Right ventricle myocardium inferior (tissue), 1 donor: ENCODE data around the gene CYP3A7. TPM values are rescaled to one million over a fixed set of nuclear protein-coding genes. Genes with fewer than 3 reads are reported as not detected.
"Not testable (repeated sequence)": the region's sequence is repeated elsewhere in the genome, so short reads cannot be mapped to it uniquely, and the experiment has no call there.

Source experiments
- ATAC-seq: fragments of 200-7000 bp; cut with Tn5 transposase; one replicate; pipeline ENCODE4 v1.9.1; 2020; ENCODE audit warnings: mild to moderate bottlenecking, moderate library complexity
- DNase-seq: peaks from one replicate; pipeline ENCODE4 v3.0.0; 2021; ENCODE audit errors: missing footprints
- intact Hi-C: fragments of 100-400 bp; cut with DNase I; formaldehyde crosslinking; loops from one replicate; pipeline ENCODE4 v1.11.0; 2022
- total RNA-seq: library from RNA; stranded (reverse); fragmentation: NEBNext Ultra II Directional; extraction: Animal tissue kit (Norgen Biotek cat#: 25700); gene quantifications from one replicate; pipeline ENCODE4 v1.2.1, GENCODE V29; 2021
- donor health status: DM: no; HTN: yes; CAD: no; lungs with severe emphysema.

The CYP3A7 gene
- total RNA-seq, 1 donor from 2014 or later = not detected

DNA sequence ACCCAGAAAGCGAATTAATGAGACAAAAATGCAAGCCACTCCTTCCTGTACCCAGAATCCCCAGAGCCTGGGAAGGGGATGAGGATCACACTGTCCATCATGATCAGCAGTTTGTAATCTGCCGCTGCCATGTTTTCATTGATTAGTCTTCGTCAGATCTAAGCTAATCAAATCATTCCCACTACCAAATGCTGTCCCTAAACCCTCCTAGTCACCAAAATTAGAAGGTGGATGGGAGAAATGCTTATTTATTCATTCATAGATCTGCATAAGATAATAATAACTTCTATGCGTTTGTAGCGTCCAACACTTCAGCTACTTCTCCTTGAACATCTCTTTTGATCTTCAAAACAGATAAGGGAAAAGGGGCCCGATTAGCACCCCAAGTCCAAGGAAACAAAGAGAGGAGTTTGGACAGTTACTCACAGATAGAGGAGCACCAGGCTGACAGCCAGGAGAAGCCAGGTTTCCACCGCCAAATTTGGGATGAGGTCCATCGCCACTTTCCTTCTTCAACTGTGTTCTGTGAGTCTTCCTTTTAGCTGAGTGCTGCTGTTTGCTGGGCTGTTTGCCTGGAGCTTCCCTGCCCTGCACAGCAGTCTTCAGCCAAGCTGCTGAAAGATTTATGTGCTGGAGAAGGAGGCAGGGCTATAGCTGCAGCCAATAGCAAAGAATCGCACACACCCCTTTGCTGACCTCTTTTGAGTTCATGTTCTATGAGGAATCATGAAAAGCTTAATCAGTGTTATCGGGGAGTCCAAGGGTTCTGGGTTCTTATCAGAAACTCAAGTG is 55.4 kb downstream of the CYP3A7 start, which contains the start of gene CYP3A5:
TSS of gene CYP3A5 (minus strand) at position 597 of the 792 bp plus-strand sequence. CDS start at position 497, 100 bp downstream.
- DNase-seq = no peak
- intact Hi-C loops = no loop called here
- no peak for ATAC-seq

DNA sequence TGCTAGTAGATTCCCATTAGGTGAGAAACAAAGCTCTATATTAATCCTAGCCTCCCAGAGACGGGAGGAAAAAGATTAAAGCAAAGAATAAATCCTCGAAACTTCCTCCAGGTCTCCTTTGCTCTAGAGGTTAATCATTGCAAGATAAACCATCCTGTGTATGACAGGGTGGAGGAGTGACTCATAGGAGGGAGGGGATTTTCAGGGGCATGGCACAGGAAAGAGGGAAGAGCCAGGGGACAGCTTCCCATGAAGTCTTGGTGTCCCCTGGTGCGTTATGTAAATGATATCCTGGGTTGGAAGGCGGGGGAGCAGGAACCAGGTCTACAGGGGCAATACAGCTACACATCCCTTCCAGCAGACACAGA is 56.0 kb downstream of the CYP3A7 start:
- intact Hi-C loops = no loop called here
- DNase-seq = no peak
- ATAC-seq = no peak

DNA sequence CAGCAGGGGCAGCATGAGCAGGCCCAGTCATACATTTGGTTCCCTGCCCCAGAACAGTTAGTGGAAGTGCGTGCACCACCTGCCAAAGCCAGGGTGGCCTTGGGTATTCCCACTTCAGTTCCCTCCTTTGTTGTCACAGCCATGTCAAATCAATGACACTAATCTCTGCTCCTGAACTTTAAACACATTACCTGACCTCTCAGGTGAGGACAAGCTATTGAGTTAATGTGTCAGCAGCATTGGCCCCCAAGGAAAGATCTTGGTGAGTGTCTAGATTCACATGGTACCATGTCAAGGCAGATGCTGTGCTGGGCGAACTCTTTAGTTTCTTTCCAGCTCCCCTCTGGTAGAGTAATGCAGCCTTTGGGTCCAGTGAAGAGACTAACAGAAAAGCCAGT is 57.3 kb downstream of the CYP3A7 start:
- ATAC-seq = no peak
- intact Hi-C loops = no loop called here
- DNase-seq = no peak

DNA sequence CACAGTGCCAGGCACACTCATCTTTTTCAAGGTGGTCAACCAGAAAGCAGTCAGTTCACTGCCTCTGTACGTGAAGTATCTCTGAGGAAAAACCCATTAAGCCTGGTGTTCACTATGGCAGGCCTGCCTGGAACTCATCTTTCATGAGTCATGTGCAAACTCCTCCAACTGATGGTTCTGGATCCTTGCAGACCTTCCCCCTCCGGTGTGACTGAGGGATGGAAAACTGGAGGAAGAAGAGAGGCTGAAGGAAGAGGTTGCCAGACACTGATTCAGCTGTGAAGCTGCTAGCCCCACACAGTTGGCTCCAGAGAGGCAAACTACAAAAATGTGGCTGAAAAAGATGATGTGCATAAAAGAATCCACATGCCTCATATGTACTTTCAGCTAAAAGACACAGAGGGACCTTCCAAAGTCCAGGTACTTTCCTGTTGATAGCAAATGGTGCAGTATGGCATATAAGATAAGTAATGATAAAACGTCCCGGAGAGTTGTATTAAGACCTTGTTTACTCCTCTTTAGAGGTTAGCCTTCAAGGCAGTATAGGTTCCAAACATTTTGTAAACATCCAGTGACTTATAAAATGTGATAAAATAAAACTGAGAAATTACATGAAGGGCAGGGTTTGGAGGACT is 57.9 kb downstream of the CYP3A7 start:
- no peak for DNase-seq
- intact Hi-C loops = no loop called here
- no peak for ATAC-seq

DNA sequence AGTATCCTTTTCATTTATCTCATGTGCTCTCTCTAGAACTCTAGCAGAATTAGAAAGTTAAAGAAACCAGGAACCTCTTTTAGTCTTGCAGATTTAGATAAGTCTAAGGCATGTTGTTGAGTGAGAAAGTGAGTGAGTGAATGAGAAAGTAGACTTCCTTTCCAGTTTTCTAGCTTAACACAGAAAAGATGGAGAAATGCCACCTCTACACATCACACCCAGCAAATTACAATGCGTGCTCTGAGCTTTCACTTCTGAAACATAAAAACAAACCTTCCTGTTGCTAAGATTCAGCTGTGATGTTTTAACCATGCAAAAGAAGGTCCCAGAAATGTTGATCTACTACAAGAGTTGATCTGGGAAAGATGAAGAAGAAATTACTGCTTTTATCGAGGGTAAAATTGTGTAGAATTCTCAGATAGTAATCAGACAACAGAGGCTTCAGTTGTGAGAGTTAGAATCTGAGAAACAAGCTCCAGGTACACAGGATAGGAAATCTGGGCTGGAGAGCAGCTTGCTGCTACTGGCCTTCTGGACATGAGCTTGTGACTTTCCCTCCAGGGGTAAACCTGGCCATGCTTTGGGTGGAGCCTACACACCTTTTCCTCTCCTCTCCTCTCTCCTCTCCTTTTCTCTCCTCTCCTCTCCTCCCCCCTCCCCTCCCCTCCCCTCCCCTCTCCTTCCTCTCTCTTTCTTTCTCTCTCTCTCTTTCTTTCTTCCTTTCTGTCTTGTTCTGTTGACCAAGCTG is 59.8 kb downstream of the CYP3A7 start:
- ATAC-seq = no peak
- intact Hi-C loops = no loop called here
- DNase-seq = no peak

DNA sequence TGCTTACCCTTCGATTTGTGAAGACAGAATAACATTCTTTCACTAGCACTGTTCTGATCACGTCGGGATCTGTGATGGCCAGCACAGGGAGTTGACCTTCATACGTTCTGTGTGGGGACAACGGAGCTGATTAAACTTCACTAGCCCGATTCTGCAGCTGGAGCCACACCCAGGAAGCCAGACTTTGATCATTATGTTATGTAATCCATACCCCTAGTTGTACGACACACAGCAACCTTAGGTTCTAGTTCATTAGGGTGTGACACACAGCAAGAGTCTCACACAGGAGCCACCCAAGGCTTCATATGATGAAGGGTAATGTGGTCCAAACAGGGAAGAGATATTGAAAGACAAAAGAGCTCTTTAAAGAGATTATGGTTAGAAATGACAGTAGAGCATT is 62.4 kb downstream of the CYP3A7 start:
- DNase-seq = no peak
- intact Hi-C loops = no loop called here
- no peak for ATAC-seq

DNA sequence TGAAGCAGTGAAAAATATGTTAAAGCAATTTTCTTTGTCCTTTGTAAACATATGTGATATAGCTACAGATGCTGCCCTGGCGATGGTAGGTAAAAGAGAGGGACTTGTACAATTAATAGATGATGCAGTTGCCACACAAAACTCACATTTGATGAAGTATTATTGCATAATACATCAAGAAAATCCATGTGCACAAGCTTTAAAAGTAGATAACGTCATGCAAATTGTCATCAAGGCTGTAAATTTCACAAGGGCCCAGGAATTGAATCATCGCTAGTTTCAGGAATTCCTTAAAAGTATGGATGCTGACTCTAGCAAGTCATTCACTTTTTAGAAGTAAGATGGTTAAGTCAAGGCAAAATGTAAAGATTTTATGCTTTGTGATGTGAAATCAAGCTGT is 65.2 kb downstream of the CYP3A7 start:
- no peak for DNase-seq

DNA sequence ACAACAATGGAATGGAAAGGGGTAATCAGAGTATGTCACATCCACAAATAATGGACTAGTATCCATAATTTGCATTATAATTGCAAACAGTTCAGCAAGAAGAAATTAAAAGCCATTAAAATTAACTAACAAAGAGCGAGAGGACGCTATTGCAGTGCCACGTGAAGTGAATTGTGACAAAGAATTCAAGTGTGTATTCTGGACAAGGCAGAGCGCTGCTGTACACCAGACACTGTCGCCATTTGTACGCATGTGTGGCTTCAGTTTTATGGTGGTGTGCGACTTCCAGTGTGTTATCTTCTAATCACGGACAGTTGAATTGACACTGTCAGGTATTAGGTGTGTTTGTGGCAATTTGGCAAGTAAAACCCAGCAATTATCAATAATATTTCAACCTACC is 66.5 kb downstream of the CYP3A7 start:
- intact Hi-C loops = no loop called here
- DNase-seq = no peak
- no peak for ATAC-seq

More for the DNA sequence above, 65.2 kb downstream of the CYP3A7 start:
- ATAC-seq = no peak
- intact Hi-C loops = no loop called here

DNA sequence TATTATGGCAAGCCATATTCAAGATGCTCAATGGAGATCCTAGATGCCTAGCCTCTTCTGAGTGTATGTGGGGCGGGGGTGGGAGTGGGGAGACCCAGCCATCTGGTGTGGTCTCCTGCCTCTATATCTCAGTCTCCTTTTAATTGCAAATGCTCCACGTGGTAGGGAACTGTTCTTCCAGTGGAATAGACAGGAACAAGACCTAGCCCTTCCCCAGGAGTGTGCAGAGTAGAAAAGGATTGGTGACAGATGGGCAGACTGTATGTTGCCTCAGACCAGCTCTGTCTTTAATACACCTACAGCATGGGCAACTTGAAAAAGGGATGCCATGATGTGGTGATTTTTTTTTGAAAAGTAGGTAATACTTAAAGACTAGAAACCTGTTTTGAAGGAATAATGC is 67.8 kb downstream of the CYP3A7 start:
- intact Hi-C loops = no loop called here
- DNase-seq (no peak), ATAC-seq (no peak)

DNA sequence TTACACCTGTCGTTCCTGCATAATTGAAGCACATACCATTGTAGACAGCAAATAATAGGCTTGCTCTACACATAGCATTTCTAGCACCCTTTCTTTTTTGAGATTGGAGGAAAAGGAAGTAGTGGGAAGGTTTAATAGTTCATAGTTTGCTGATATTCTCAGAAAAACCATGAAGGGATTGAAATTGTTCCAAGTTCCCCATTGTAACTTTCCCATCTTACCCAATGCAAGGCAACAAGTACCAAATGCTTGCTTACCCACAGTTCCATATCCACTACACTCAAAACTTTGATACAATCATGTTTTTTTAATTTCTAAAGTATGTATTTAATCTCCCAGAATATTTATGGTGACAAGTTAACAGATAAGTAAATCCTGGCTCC is 69.0 kb downstream of the CYP3A7 start:
- intact Hi-C loops = no loop called here
- no peak for ATAC-seq

DNA sequence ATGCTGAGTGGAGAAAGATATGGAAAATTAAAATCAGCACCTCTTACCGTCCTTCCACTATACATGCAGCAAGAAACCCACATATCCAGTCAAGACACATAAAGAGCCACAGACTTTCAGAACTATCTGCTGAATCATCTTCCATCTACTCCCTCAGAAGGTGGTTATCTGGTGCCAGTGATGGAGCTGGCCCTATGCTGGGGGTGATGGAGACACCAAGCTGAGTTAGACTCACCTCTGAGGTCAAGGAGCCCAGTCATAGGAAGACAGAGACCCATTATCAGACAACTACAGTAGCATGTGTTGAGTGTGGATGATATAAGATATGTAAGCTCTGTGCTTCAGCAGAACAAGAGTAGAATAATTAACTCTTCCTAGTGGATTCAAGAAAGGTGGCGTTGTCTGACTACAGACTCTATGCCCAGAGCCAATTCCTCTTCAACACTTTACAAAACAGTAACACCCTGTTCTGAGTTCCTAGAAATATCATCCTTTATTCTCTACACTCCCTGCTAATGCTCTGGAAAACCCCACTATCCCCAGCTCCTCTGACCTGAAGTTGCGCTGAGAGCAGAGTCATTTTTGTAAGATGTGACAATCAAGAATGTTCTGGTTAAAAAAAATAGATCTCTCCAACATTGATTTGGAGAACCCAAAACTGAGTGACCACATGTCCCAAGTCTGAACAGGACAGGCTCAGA is 69.5 kb downstream of the CYP3A7 start:
- no peak for ATAC-seq
- intact Hi-C loops = no loop called here
- no peak for DNase-seq

More for the DNA sequence above, 69.0 kb downstream of the CYP3A7 start:
- DNase-seq = no peak

DNA sequence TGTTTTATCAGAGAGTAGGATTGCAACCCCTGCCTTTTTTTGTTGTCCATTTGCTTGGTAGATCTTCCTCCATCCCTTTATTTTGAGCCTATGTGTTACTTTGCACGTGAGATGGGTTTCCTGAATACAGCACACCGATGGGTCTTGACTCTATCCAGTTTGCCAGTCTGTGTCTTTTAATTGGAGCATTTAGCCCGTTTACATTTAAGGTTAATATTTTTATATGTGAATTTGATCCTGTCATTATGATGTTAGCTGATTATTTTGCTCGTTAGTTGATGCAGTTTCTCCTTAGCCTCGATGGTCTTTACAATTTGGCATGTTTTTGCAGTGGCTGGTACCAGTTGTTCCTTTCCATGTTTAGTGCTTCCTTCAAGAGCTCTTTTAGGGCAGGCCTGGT is 77.1 kb downstream of the CYP3A7 start:
- DNase-seq, intact Hi-C loops: not testable (repeated sequence)

More for the DNA sequence above, 77.1 kb downstream of the CYP3A7 start:
- not testable (repeated sequence) for ATAC-seq

Other genes with a start within 250 kb of the CYP3A7 start
- 17.6 TPM for gene ZNF394, start 234.9 kb downstream of the CYP3A7 start, total RNA-seq
- gene ZKSCAN5, start 230.5 kb downstream of the CYP3A7 start, total RNA-seq = 6.7 TPM
- gene FAM200A, start 183.1 kb downstream of the CYP3A7 start, total RNA-seq = 6.8 TPM
- gene ZNF655, start 176.6 kb downstream of the CYP3A7 start, total RNA-seq = 28.3 TPM
- gene TMEM225B, start 136.9 kb downstream of the CYP3A7 start, total RNA-seq = not detected
- 8.1 TPM for gene ZSCAN25, start 118.2 kb downstream of the CYP3A7 start, total RNA-seq
- not detected for gene CYP3A5, start 55.2 kb downstream of the CYP3A7 start, total RNA-seq
- gene CYP3A4, start 49.0 kb upstream of the CYP3A7 start, total RNA-seq = not detected
- gene CYP3A43, start 92.8 kb upstream of the CYP3A7 start, total RNA-seq = not detected
- gene OR2AE1, start 141.8 kb upstream of the CYP3A7 start, total RNA-seq = not detected
- 6.2 TPM for gene TRIM4, start 184.3 kb upstream of the CYP3A7 start, total RNA-seq
- 0.30 TPM for gene GJC3, start 194.4 kb upstream of the CYP3A7 start, total RNA-seq
- gene AZGP1, start 240.8 kb upstream of the CYP3A7 start, total RNA-seq = 94.1 TPM